Endothelial cell (in vitro differentiated cells): ENCODE data around the gene HMG20A. TPM values are rescaled to one million over a fixed set of nuclear protein-coding genes. Genes with fewer than 3 reads are reported as not detected.
A peak's percentile ranks its signal among the peaks of the same experiment; 100 is the strongest.

Source experiments
- DNase-seq: peaks from one replicate; pipeline ENCODE4 v3.0.0; 2021; ENCODE audit warnings: low spot score
- H3K27ac Mint-ChIP-seq: one replicate; pipeline ENCODE4 v1.8.0; 2021; ENCODE audit warnings: mixed read lengths, inconsistent platforms; ENCODE audit not compliant: unreplicated experiment
- H3K27me3 Mint-ChIP-seq: one replicate; pipeline ENCODE4 v1.8.0; 2021; ENCODE audit warnings: mild to moderate bottlenecking, moderate library complexity, mixed read lengths, inconsistent platforms; ENCODE audit not compliant: unreplicated experiment
- H3K36me3 Mint-ChIP-seq: one replicate; pipeline ENCODE4 v1.8.0; 2021; ENCODE audit warnings: mild to moderate bottlenecking, low read depth, mixed read lengths, inconsistent platforms; ENCODE audit not compliant: unreplicated experiment
- H3K4me1 Mint-ChIP-seq: one replicate; pipeline ENCODE4 v1.8.0; 2021; ENCODE audit warnings: mild to moderate bottlenecking, mixed read lengths, inconsistent platforms; ENCODE audit not compliant: unreplicated experiment
- H3K4me3 Mint-ChIP-seq: one replicate; pipeline ENCODE4 v1.8.0; 2021; ENCODE audit warnings: mild to moderate bottlenecking, mixed read lengths, inconsistent platforms; ENCODE audit not compliant: unreplicated experiment
- H3K9me3 Mint-ChIP-seq: one replicate; pipeline ENCODE4 v1.8.0; 2021; ENCODE audit warnings: mixed read lengths, inconsistent platforms; ENCODE audit not compliant: unreplicated experiment
- CTCF ChIP-seq: fragments of 200-600 bp; sonication (generic); IDR thresholded peaks from one replicate; pipeline ENCODE4 v1.5.0; 2021; ENCODE audit warnings: antibody characterized with exemption; ENCODE audit not compliant: unreplicated experiment
- total RNA-seq: library from RNA; stranded (reverse); fragmentation: NEBNext Ultra II Directional; extraction: Animal tissue kit (Norgen Biotek cat#: 25700); gene quantifications from one replicate; pipeline ENCODE4 v1.2.1, GENCODE V29; 2021; ENCODE audit not compliant: unreplicated experiment

The HMG20A gene
- total RNA-seq, 1 donor from 2014 or later, result 111 TPM

GRCh38 chr15:77480859-77481633 lies 60.4 kb downstream of the HMG20A start:
- Mint-ChIP-seq H3K4me3 (no peak overlapping the region), H3K9me3 (no peaks in the 10 kb centered on the region)

GRCh38 chr15:77481670-77482069 lies 61.0 kb downstream of the HMG20A start:
- Mint-ChIP-seq H3K9me3 (no peaks in the 10 kb centered on the region), H3K4me1 (peaks cover 64% of the 10 kb centered on the region), H3K36me3 (peaks cover 36% of the 10 kb centered on the region), H3K4me3 (no peak overlapping the region), H3K27ac (no peak overlapping the region), H3K27me3 (peaks cover 2% of the 10 kb centered on the region)
- no peak for TF ChIP-seq CTCF
- DNase-seq, result no peak

More at GRCh38 chr15:77480859-77481633, 60.4 kb downstream of the HMG20A start:
- Mint-ChIP-seq H3K4me1 (peaks cover 63% of the 10 kb centered on the region), H3K27me3 (peaks cover 2% of the 10 kb centered on the region), H3K27ac (no peak overlapping the region), H3K36me3 (peaks cover 36% of the 10 kb centered on the region)
- TF ChIP-seq CTCF, result no peak
- DNase-seq, result no peak

GRCh38 chr15:77482570-77482969 lies 61.9 kb downstream of the HMG20A start:
- peaks cover 66% of the 10 kb centered on the region for H3K4me1 Mint-ChIP-seq
- no peaks in the 10 kb centered on the region for H3K9me3 Mint-ChIP-seq
- TF ChIP-seq CTCF, result no peak
- DNase-seq, result no peak
- peaks cover 2% of the 10 kb centered on the region for H3K27me3 Mint-ChIP-seq
- H3K4me3 Mint-ChIP-seq, result no peak overlapping the region
- H3K36me3 Mint-ChIP-seq, result peaks cover 42% of the 10 kb centered on the region
- H3K27ac Mint-ChIP-seq, result peak overlapping the region; percentile 96

- Mint-ChIP-seq H3K4me3 (peak overlapping the region; percentile 59), H3K36me3 (peaks cover 33% of the 10 kb centered on the region), H3K9me3 (no peaks in the 10 kb centered on the region), H3K27me3 (peaks cover 2% of the 10 kb centered on the region), H3K27ac (peak overlapping the region; percentile 96), H3K4me1 (peaks cover 70% of the 10 kb centered on the region)
- no peak for DNase-seq
- TF ChIP-seq CTCF, result no peak
Observed at GRCh38 chr15:77483425-77484140, 62.9 kb downstream of the HMG20A start.

- TF ChIP-seq CTCF, result no peak
- Mint-ChIP-seq H3K4me3 (peak overlapping the region; percentile 37), H3K36me3 (peaks cover 27% of the 10 kb centered on the region), H3K27ac (peak overlapping the region; percentile 80), H3K9me3 (no peaks in the 10 kb centered on the region), H3K4me1 (peaks cover 76% of the 10 kb centered on the region), H3K27me3 (peaks cover 2% of the 10 kb centered on the region)
- DNase-seq, result no peak
Observed at GRCh38 chr15:77484994-77485393, 64.3 kb downstream of the HMG20A start.
